Stimulated activated CD8-positive, alpha-beta memory T cell treated with anti-CD3 and anti-CD28 coated beads, Interleukin-15, amount 100 ng/mL, for 1 hour (primary cell): ENCODE measurements around the gene SOX2.

Experiments used
- DNase-seq: peaks from one replicate; pipeline ENCODE4 v3.0.0-alpha.2; 2020; ENCODE audit warnings: low read depth

SOX2 gene

DNA sequence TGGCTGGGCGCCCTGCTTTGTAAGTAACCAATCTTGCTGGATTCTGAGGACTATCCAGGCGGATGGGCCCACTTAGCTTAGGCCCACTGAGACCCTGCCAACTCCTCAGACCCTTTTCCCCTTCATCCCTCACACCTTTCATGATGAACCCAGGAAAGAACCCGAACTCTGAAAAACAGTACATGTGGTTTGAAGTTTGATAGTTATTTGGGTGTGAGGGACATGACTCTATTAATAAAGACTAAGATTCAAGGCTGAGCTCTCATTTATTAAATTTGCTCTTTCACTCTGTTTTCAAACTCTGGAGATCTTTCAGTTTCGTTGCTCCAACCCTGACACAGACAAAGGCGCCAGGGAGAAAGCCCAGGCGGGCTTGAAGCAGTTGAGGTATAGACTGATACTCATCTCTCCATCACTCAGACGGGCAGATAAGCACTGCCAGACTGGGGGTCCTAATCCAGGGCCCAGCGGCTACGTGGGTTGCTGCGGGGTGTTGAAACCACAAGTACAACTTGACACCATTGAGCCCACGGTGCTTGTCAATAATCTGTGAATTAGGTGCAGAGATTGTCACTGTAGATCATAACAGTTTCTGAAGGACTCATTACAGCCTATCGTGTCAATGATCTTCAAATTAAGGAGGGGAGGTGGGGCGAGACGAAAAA lies 7.2 kb upstream of the SOX2 start:
- no peak for DNase-seq

DNA sequence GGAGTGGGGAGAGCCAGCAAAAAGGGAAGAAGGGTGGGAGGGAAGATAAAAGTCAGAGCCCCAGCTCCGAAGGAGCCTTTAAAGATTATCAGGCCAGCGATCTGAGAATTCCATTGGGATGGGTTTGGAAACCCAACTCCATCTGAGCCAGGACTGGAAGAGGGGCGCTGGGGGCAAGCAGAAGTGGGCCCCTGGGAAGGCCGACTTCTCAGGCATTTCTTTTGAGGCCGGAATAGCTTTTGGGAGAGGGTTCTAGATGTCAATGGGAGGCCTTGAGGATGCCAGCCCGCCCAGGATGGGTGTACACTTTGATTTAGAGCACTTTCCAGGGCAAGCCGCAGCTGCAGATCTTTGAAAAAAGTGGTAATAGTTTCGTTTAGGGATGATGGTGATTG lies 6.6 kb upstream of the SOX2 start:
- no peak for DNase-seq

DNA sequence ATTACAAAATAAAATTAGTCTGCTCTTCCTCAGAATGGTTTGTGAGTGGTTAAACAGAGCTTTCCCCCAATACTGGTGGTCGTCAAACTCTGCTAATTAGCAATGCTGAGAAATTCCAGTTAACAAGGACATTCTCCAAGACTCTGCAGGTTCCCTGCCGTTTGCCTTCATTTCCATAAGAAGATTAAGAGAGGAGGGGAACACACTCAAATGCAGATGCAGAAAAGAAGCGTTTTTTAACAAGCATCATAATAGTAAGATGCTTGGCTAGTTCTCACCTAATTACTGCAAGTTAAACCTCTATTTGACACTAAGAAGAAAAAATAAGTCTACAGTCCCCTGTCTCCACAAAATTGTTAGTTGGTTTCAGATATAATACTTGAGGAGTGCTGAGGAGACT lies 3.7 kb upstream of the SOX2 start:
- no peak for DNase-seq

DNA sequence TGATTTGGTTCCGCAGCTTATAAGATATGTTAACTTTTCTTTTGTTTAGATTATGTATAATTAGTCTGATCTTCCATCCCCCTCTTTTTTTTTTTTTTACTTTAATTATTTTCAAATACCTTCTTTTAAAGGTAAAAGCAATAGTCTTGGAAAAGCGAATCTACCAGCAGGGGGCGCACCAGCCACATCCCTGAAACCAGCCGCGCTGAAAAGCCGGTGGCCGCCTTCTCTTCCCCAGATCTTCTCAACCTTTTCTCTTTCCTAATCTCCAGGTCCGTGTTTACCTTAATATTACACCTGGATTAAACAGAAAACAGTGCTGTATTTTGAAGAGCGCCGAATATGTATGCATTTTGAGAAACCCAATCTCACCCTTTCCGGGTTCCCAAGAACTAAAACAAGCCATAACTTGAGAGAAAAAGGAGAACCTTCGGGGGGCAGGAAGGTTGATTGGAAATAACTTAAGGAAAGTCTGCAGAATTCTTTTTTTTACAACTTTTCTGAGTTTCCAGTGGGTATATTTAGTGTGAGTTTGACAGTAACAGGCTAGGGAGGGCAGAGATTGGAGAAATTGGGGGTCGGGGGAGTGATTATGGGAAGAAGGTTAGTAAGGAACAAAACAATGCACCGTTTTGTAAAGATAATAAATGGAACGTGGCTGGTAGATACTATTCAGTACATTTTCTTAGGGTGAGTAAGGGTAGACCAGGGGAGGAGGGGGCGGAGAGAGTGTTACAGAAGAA lies 2.0 kb upstream of the SOX2 start:
- DNase-seq: peak; percentile 34

DNA sequence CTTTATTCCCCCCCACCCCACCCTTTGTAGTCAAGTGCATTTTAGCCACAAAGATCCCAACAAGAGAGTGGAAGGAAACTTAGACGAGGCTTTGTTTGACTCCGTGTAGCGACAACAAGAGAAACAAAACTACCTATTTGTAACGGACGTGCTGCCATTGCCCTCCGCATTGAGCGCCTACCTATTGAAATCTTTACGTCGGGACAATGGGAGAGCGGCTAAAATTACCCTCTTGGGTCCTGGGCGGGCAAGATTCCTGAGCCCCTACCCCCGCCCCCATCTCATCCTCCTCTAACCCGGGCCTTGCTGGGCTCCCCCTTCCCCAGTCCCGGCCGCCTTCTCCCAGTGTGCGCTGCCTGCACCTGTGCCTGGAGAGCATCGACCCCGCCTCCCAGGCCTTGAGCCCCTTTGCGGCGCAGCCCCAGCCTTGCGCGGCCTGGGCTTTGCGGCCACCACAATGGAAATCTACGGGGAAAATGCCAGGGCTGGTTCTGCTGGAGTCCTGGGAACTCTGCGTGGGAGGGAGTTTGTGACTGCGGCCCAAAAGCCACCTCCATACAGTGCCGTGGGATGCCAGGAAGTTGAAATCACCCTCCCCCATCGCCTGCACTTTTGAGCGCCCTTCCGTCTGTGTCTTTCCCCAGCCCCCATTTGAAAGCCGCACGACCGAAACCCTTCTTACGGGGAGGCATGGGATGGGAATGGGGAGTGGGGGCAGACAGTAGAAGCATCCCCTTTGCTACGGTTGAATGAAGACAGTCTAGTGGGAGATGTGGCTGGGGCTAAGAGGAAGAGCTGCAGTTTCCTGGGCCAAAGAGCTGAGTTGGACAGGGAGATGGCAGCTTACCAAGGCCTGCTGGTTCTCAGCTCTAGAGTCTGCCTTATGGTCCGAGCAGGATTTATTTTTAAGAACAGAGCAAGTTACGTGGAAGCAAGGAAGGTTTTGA lies 1.1 kb upstream of the SOX2 start:
- DNase-seq: no peak

DNA sequence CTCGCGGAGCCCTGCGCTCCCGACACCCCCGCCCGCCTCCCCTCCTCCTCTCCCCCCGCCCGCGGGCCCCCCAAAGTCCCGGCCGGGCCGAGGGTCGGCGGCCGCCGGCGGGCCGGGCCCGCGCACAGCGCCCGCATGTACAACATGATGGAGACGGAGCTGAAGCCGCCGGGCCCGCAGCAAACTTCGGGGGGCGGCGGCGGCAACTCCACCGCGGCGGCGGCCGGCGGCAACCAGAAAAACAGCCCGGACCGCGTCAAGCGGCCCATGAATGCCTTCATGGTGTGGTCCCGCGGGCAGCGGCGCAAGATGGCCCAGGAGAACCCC lies 464 bp downstream of the SOX2 start:
- DNase-seq: no peak

DNA sequence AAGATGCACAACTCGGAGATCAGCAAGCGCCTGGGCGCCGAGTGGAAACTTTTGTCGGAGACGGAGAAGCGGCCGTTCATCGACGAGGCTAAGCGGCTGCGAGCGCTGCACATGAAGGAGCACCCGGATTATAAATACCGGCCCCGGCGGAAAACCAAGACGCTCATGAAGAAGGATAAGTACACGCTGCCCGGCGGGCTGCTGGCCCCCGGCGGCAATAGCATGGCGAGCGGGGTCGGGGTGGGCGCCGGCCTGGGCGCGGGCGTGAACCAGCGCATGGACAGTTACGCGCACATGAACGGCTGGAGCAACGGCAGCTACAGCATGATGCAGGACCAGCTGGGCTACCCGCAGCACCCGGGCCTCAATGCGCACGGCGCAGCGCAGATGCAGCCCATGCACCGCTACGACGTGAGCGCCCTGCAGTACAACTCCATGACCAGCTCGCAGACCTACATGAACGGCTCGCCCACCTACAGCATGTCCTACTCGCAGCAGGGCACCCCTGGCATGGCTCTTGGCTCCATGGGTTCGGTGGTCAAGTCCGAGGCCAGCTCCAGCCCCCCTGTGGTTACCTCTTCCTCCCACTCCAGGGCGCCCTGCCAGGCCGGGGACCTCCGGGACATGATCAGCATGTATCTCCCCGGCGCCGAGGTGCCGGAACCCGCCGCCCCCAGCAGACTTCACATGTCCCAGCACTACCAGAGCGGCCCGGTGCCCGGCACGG lies 991 bp downstream of the SOX2 start:
- no peak for DNase-seq

- no peak for DNase-seq
Measured at GRCh38 chr3:181713280-181713647, 1.5 kb downstream of the SOX2 start.

- no peak for DNase-seq
Measured at GRCh38 chr3:181713676-181714612, 2.2 kb downstream of the SOX2 start.

- DNase-seq: no peak
Measured at GRCh38 chr3:181715571-181716340, 4.0 kb downstream of the SOX2 start.

- DNase-seq: no peak
Measured at GRCh38 chr3:181716966-181717365, 5.2 kb downstream of the SOX2 start.

GRCh38 chr3:181717549-181718171 lies 5.9 kb downstream of the SOX2 start:
- no peak for DNase-seq

GRCh38 chr3:181718369-181718768 lies 6.6 kb downstream of the SOX2 start:
- no peak for DNase-seq

DNA sequence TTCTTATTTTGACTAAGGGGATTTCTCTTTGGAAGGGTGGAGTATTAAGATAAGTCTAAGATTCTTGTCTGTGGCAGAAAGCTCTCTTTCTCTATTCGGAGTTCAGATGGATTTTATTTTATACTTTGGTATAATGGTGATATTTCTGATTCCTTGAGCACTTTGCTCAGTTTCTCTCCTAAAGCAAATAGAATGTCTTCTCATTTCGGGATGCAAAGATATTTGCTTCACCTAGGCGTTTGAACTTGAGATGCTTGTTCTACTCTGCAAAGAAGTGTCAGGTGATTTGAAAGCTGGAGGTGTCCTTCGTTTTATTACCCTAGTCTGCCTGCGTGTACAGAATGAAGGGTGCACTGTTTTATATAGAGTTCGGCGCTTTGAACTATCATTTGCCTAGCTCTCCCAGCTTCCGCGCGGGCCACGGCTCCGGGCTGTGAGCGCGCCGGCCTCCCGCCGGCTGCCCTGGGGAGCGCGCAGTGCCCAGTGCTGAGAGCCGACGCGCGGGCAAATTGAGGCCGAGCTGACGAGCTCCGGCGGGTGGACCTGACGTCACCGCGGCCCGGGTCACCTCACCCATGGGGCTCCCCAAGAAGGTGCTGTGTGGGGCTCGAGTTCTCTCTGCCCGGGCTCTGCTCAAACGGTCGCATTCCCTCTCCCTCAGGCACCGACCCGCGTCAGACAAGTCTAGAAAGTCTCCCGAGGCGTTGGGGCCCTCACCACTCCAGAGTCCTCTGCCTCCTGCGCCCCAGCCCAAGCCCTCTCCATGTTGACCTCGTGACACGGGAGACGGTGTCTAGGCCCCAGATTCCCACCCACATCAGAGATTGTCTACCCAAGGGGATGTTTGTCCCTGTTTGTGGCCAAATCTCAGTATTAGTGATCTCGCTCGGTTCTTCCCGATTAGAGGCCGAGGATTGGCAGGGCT lies 7.5 kb downstream of the SOX2 start:
- DNase-seq: no peak

- DNase-seq: no peak
Measured at GRCh38 chr3:181719991-181720680, 8.4 kb downstream of the SOX2 start.

DNA sequence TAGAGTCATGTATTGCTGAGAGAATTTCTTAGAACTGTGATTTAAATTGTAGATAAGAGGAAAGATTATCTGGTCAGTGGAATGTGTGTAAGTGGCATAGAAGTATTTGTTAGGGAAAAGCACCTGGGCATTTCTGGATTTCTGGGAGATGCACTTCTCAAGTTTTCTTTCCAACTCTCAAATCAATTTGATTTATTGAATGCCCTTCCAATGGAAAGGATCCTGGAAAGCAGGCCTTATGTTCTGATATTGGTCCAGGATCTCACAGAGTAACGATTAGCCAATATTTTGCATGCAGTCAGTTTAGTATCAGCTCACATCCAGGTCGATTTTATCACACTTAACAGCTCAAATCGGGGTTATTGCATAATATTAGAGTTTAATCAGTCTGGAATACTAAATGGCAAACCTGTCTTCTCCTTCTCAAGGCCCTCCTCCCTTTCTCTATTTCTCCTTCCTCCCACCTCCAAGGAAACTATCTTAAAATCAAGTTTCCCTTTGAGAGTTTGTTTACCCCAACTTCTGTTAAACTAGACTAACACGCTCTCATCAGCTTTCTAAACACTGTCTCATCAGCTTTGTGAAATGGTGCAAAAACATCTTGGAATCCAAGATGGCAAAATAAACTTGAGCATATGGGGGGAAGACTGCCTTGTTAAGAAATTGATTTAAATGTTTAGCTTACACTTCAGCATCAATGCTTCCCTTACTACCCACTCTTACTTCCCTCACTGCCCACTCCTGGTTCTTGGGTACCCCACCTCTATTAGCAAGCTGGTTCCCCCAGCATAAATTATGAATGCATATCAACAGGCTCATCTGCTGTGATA lies 9.5 kb downstream of the SOX2 start:
- no peak for DNase-seq

DNA sequence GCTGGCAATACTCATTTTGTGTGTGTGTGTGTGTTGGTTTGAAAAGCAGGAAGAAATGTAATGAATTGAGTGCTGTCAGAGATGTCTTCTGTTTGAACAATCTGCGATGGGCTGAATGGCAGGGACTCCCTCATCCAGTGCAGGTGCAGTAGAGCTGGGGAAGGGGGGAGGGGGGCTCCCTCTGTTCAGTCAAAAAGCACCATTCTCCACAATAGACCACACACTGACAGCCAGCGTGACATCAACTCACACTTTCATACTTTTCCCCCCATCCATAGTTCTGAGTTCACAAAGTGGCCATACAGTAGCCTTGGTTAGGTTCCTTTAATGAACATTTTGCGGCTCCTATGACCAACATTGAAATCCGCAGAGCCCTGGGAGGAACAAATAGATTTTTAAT lies 10.4 kb downstream of the SOX2 start:
- DNase-seq: no peak
